ENCODE measurements around the gene DISP3.

Gene DISP3

GRCh38 chr1:11486231-11487009 is 7.5 kb downstream of the DISP3 start:
- TF ChIP-seq, protein P1, sequence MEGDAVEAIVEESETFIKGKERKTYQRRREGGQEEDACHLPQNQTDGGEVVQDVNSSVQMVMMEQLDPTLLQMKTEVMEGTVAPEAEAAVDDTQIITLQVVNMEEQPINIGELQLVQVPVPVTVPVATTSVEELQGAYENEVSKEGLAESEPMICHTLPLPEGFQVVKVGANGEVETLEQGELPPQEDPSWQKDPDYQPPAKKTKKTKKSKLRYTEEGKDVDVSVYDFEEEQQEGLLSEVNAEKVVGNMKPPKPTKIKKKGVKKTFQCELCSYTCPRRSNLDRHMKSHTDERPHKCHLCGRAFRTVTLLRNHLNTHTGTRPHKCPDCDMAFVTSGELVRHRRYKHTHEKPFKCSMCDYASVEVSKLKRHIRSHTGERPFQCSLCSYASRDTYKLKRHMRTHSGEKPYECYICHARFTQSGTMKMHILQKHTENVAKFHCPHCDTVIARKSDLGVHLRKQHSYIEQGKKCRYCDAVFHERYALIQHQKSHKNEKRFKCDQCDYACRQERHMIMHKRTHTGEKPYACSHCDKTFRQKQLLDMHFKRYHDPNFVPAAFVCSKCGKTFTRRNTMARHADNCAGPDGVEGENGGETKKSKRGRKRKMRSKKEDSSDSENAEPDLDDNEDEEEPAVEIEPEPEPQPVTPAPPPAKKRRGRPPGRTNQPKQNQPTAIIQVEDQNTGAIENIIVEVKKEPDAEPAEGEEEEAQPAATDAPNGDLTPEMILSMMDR (IDR thresholded peaks at IDR 0.05; ENCODE audit: low read depth, low read length), result no peak
- no peak overlapping the region for H3K4me3 ChIP-seq (ENCODE audit: low read depth, low read length)

DNA sequence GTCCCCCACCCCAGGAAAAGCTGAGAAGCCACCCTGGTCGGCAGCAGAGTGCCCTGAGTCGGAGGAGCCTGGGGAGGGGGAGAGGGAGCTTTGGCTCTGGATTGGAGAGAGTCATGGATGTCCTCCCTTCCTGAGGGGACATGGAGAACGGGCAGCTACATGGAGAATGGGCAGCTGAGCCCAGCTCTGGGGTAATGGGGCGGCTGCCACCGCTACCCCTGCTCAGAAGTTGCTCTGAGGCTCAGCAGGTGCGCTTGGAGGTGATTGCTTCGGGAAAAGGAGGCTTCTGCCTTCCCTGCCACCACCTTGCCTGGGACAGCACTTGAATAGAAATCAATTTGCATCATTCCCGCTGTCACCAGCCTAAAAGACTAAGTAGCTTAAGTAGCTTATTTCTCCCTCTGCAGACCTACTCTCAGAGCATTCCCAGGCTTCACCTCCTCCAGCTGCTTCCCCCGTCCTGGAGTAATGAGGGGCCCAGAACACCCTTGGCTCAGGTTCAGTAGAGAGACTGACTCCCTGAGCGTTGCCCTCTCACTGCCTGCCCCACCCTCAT is 8.3 kb downstream of the DISP3 start:
- TF ChIP-seq, protein P1 (IDR thresholded peaks at IDR 0.05; ENCODE audit: low read depth, low read length), result no peak
- no peak overlapping the region for H3K4me3 ChIP-seq (ENCODE audit: low read depth, low read length)

GRCh38 chr1:11488201-11488770 is 9.3 kb downstream of the DISP3 start:
- TF ChIP-seq, protein P1 (IDR thresholded peaks at IDR 0.05; ENCODE audit: low read depth, low read length), result no peak
- no peak overlapping the region for H3K4me3 ChIP-seq (ENCODE audit: low read depth, low read length)

- TF ChIP-seq, protein P1 (IDR thresholded peaks at IDR 0.05; ENCODE audit: low read depth, low read length), result no peak
- H3K4me3 ChIP-seq (ENCODE audit: low read depth, low read length), result no peak overlapping the region
These were observed 10.1 kb downstream of the DISP3 start for GRCh38 chr1:11488966-11489625.

GRCh38 chr1:11492235-11492634 is 13.3 kb downstream of the DISP3 start:
- TF ChIP-seq, protein P1 (IDR thresholded peaks at IDR 0.05; ENCODE audit: low read depth, low read length), result no peak
- H3K4me3 ChIP-seq (ENCODE audit: low read depth, low read length), result no peak overlapping the region

DNA sequence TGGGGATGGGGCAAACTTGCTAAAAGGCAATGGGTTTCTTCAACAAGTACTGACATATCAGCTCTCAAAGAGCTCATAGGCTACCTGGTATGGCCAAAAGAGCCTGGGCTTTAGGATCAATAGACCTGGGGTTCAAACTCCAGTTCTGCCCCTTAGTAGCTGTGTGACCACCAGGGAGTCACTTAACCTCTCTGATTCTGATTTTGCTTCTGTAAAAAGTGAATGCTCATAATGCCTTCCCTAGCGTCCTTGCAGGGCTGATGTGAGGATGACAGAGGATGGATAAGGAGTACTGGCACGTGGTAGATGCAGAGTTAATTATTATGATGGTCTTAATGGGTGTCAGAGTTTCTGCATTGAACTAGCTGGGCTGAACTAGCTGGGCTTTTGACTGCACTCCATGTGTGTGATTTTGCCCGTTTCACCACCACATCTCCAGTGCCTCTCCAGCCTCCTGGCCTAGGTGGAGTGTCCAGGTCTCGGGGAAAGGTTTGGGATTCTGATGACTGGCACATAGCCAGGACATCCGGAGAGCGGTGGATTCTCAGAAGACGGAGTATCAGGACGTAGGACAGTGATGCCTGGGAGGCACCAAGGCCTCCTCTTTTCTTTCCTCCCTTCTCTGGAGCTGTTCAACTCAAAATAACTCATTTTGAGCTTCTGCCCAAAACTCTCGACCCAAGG is 15.2 kb downstream of the DISP3 start:
- no peak overlapping the region for H3K4me3 ChIP-seq (ENCODE audit: low read depth, low read length)
- TF ChIP-seq, protein P1 (IDR thresholded peaks at IDR 0.05; ENCODE audit: low read depth, low read length), result no peak
